ENCODE data around the gene GSG1L. TPM values are rescaled to one million over a fixed set of nuclear protein-coding genes. Genes with fewer than 3 reads are reported as not detected.

Gene GSG1L
- total and polyA plus RNA-seq, 2 of the 13 experiments (the other 11 are each of a cell fraction or from before 2014, with no cell fraction given): not detected

DNA sequence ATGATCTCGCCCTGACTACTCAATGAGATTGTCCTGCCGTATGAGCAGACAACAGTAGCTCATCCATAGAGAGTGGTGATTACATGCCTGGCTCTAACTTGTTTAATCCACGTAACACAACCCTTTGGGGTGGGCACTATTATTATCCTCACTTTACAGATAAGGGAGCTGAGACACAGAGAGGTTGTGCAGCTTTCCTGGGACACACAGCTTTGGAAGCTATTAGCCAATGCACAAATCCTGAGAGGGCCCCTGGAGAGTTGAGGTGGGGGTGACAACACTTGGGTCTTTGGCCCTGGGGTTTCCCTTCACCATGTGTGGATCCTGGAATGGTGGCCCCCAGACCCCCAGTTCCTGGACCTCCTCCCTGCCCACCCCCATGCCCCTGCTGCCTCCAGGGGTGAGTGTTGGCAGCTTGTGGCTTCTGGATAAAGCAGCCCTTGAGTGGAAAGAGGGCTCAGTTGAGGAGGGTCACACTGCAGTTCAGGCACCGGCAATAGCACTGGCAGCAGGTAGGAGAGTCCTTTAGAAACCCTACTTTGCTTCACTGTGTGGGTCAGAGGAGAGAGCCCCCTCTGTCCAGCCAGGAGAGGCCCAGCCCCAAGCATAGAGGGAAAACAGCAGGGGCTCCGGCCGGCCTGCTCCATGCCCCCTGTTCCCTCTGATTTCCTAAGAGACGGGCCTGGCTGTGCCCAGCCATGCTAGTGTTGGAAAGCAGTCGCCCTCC lies 282.9 kb downstream of the GSG1L start:
- no TSS peak for BruUV-seq (replicated peaks)
- POLR2A ChIA-PET: no interaction called here
- Histone ChIP-seq H3K9me3 (ENCODE audit: low read length) (no peaks in the 10 kb centered on the region), H3K9ac (ENCODE audit: insufficient read depth, low read depth, low read length) (no peak overlapping the region), H3K27me3 (ENCODE audit: control insufficient read depth in 1 of 2, insufficient read depth in 2 of 2, low read length in 2 of 2) (peaks cover 1 to 7% of the 10 kb centered on the region in 2 experiments; a peak in 1 of 5 replicates), H2AFZ (ENCODE audit: low read length) (no peak overlapping the region), H3K4me3 (replicated peaks in 1 of 3; ENCODE audit: insufficient read depth in 1 of 3, low read depth in 2 of 3, low read length in 3 of 3) (no peak overlapping the region), H3K4me1 (ENCODE audit: insufficient read depth, low read length) (no peaks in the 10 kb centered on the region), H3K79me2 (ENCODE audit: insufficient read depth, low read length) (no peaks in the 10 kb centered on the region), H4K20me1 (ENCODE audit: insufficient read depth, low read length) (0 out of 2 replicates have a peak, but pooled peaks cover 3% of the 10 kb centered on the region), H3K36me3 (replicated peaks in 1 of 2; ENCODE audit: control insufficient read depth in 1 of 2, insufficient read depth in 2 of 2, low read length in 2 of 2) (no peaks in the 10 kb centered on the region), H3K27ac (ENCODE audit: extremely low read length, insufficient read depth, low read length) (no peak overlapping the region), H3K4me2 (ENCODE audit: low read depth, low read length) (no peak overlapping the region)
- intact Hi-C loops (cut with micrococcal nuclease; ENCODE audit: unreplicated experiment): loop anchor here (2.0 kb wide), 1 partner anchor 86 kb away; no protein-coding TSS in a partner anchor
- peak; percentile 89 for TF ChIP-seq ZNF768 (CRISPR knock-in tag; IDR thresholded peaks at IDR 0.05)
- TF ChIP-seq ZFP62 (CRISPR knock-in tag; IDR thresholded peaks at IDR 0.05): no peak
- DNase-seq (ENCODE audit: low spot score) (no peak), ATAC-seq (no peak), FAIRE-seq (no peak)
- CTCF ChIA-PET (ENCODE audit: low intra/inter-chr PET ratio, low total read pairs): interaction anchor here (1.5 to 1.7 kb wide), 2 partner anchors 87 to 290 kb away, joined by 4 to 5 read pairs; no protein-coding TSS in a partner anchor
- in situ Hi-C loops (cut with HindIII; ENCODE audit: extremely low pct_ligation_motif_present, low pct_unique_long_range_greater_than_20kb): loop anchor here (5.0 kb wide), 1 partner anchor 87 kb away; no protein-coding TSS in a partner anchor
- 55% methylated on average over 5 of the region's 8 CpGs for WGBS (ENCODE audit: low lambda C conversion rate)

DNA sequence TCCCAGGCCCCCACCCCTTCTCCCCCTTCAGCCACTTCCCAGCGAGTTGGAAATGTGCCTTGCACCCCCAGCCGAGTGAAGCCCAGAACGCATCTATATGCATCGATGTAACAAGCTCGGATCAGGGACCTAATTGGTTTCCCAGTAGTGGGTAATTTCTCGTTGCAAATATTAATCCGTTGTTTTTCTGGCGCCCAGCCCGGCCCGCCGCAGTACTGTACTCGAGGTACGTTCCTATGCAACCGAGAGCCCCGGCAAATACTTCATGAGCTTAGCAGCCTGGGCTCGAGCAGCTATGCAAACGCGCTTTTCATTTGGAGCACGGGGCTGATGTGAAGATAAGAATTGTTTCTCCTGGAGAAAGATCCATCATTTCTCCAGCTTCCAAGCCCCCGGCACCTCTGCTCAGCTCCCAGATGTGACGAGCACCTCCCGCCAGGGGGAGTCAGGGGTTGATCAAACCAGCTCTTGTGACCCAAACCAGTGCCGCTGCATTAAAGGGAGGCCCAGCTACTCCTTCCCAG lies 283.8 kb downstream of the GSG1L start:
- FAIRE-seq (peak; percentile 67), DNase-seq (ENCODE audit: low spot score) (peak; percentile 42), ATAC-seq (peak; percentile 72)
- ChIA-PET POLR2A (no interaction called here), CTCF (ENCODE audit: low intra/inter-chr PET ratio, low total read pairs) (interaction anchor here (1.5 to 1.7 kb wide), 2 partner anchors 88 to 291 kb away, joined by 4 to 5 read pairs; no protein-coding TSS in a partner anchor)
- BruUV-seq (replicated peaks): no TSS peak
- Histone ChIP-seq H3K4me1 (ENCODE audit: insufficient read depth, low read length) (no peaks in the 10 kb centered on the region), H3K27ac (ENCODE audit: extremely low read length, insufficient read depth, low read length) (no peak overlapping the region), H3K9me3 (ENCODE audit: low read length) (no peaks in the 10 kb centered on the region), H3K9ac (ENCODE audit: insufficient read depth, low read depth, low read length) (no peak overlapping the region), H3K4me2 (ENCODE audit: low read depth, low read length) (no peak overlapping the region), H3K27me3 (ENCODE audit: control insufficient read depth in 1 of 2, insufficient read depth in 2 of 2, low read length in 2 of 2) (no peaks in the 10 kb centered on the region), H2AFZ (ENCODE audit: low read length) (no peak overlapping the region), H4K20me1 (ENCODE audit: insufficient read depth, low read length) (0 out of 2 replicates have a peak, but pooled peaks cover 3% of the 10 kb centered on the region), H3K4me3 (replicated peaks in 1 of 3; ENCODE audit: insufficient read depth in 1 of 3, low read depth in 2 of 3, low read length in 3 of 3) (no peak overlapping the region), H3K79me2 (ENCODE audit: insufficient read depth, low read length) (no peaks in the 10 kb centered on the region), H3K36me3 (replicated peaks in 1 of 2; ENCODE audit: control insufficient read depth in 1 of 2, insufficient read depth in 2 of 2, low read length in 2 of 2) (no peaks in the 10 kb centered on the region)
- in situ Hi-C loops (cut with HindIII; ENCODE audit: extremely low pct_ligation_motif_present, low pct_unique_long_range_greater_than_20kb) (loop anchor here (5.0 kb wide), 1 partner anchor 88 kb away; no protein-coding TSS in a partner anchor), intact Hi-C loops (cut with micrococcal nuclease; ENCODE audit: unreplicated experiment) (loop anchor here (2.0 kb wide), 1 partner anchor 87 kb away; no protein-coding TSS in a partner anchor)
- 78% methylated on average over 23 of the region's 23 CpGs for WGBS (ENCODE audit: low lambda C conversion rate)
- no peak for TF ChIP-seq ZKSCAN1 (IDR thresholded peaks at IDR 0.05; ENCODE audit: low read length)
- TF ChIP-seq, protein P1, sequence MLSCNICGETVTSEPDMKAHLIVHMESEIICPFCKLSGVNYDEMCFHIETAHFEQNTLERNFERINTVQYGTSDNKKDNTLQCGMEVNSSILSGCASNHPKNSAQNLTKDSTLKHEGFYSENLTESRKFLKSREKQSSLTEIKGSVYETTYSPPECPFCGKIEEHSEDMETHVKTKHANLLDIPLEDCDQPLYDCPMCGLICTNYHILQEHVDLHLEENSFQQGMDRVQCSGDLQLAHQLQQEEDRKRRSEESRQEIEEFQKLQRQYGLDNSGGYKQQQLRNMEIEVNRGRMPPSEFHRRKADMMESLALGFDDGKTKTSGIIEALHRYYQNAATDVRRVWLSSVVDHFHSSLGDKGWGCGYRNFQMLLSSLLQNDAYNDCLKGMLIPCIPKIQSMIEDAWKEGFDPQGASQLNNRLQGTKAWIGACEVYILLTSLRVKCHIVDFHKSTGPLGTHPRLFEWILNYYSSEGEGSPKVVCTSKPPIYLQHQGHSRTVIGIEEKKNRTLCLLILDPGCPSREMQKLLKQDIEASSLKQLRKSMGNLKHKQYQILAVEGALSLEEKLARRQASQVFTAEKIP (CRISPR knock-in tag; IDR thresholded peaks at IDR 0.05; ENCODE audit: borderline replicate concordance): no peak
- no peak for TF ChIP-seq ZNF546 (CRISPR knock-in tag; conservative IDR thresholded peaks at IDR 0.05)
- no peak for TF ChIP-seq RFX5 (IDR thresholded peaks at IDR 0.05; ENCODE audit: low read depth, low read length)
- peak; percentile 56 for TF ChIP-seq STAG1 (CRISPR knock-in tag; IDR thresholded peaks at IDR 0.05)
- no peak for TF ChIP-seq NR2F2 (IDR thresholded peaks at IDR 0.05; ENCODE audit: borderline replicate concordance, low read depth)
- TF ChIP-seq XRCC5 (optimal IDR thresholded peaks at IDR 0.05; ENCODE audit: low read length): peak; percentile 54
- TF ChIP-seq ZNF670 (CRISPR knock-in tag; IDR thresholded peaks at IDR 0.05; ENCODE audit: borderline replicate concordance): no peak
- TF ChIP-seq TBP (CRISPR knock-in tag; IDR thresholded peaks at IDR 0.05): no peak
- no peak for TF ChIP-seq ZSCAN20 (CRISPR knock-in tag; IDR thresholded peaks at IDR 0.05; ENCODE audit: borderline replicate concordance)
- TF ChIP-seq GATA4 (IDR thresholded peaks at IDR 0.05; ENCODE audit: borderline replicate concordance, low read depth): no peak
- TF ChIP-seq GFI1 (CRISPR knock-in tag; IDR thresholded peaks at IDR 0.05; ENCODE audit: borderline replicate concordance): no peak
- TF ChIP-seq, protein P2, sequence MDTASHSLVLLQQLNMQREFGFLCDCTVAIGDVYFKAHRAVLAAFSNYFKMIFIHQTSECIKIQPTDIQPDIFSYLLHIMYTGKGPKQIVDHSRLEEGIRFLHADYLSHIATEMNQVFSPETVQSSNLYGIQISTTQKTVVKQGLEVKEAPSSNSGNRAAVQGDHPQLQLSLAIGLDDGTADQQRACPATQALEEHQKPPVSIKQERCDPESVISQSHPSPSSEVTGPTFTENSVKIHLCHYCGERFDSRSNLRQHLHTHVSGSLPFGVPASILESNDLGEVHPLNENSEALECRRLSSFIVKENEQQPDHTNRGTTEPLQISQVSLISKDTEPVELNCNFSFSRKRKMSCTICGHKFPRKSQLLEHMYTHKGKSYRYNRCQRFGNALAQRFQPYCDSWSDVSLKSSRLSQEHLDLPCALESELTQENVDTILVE (CRISPR knock-in tag; IDR thresholded peaks at IDR 0.05): no peak
- TF ChIP-seq ZNF547 (CRISPR knock-in tag; IDR thresholded peaks at IDR 0.05): no peak

Data from HepG2 (cell line).